Measurements from ENCODE around the gene PLXNA1.

The PLXNA1 gene

GRCh38 chr3:126982126-126982470 lies 817 bp upstream of the PLXNA1 start:
- 3% methylated on average over 11 of the region's 12 CpGs for WGBS (ENCODE audit: insufficient coverage)
- Histone ChIP-seq H3K4me1 (ENCODE audit: control extremely low read depth in 1 of 4, control insufficient read depth in 4 of 4, insufficient read depth in 4 of 4, low read length in 3 of 4) (peaks cover 0 to 24% (median 21%) of the 10 kb centered on the region in 4 experiments), H3K4me3 (ENCODE audit: control insufficient read depth in 1 of 7, extremely low read depth in 1 of 7, insufficient read depth in 4 of 7, low read depth in 2 of 7, low read length in 6 of 7) (peak overlapping the region in 2 of 7 experiments; percentile 30 to 40), H3K27me3 (replicated peaks in 2 of 5; ENCODE audit: control insufficient read depth in 4 of 5, insufficient read depth in 5 of 5, low read length in 4 of 5) (peaks cover 2 to 85% (median 26%) of the 10 kb centered on the region in 5 experiments), H3K27ac (ENCODE audit: insufficient read depth in 1 of 2, low read depth in 1 of 2, low read length in 2 of 2, poor library complexity in 1 of 2, severe bottlenecking in 2 of 2) (no peak overlapping the region), H3K9me3 (ENCODE audit: control extremely low read depth in 1 of 5, control insufficient read depth in 4 of 5, insufficient read depth in 2 of 5, low read depth in 1 of 5, low read length in 4 of 5) (peaks cover 0 to 11% (median 6%) of the 10 kb centered on the region in 5 experiments), H3K36me3 (ENCODE audit: control insufficient read depth in 4 of 4, insufficient read depth in 4 of 4, low read length in 3 of 4) (no peaks in the 10 kb centered on the region)
- CTCF ChIA-PET = interaction anchor here (1.2 to 2.0 kb wide), 4 partner anchors 8 to 230 kb away, joined by 4 to 5 read pairs (median 4); no protein-coding TSS in a partner anchor
- POLR2A ChIA-PET = no interaction called here
- DNase-seq = peak; percentile 67 to 90 (median 89)

- Histone ChIP-seq H3K27me3 (replicated peaks in 2 of 5; ENCODE audit: control insufficient read depth in 4 of 5, insufficient read depth in 5 of 5, low read length in 4 of 5) (peaks cover 2 to 77% (median 26%) of the 10 kb centered on the region in 5 experiments), H3K4me1 (ENCODE audit: control extremely low read depth in 1 of 4, control insufficient read depth in 4 of 4, insufficient read depth in 4 of 4, low read length in 3 of 4) (peaks cover 0 to 24% (median 21%) of the 10 kb centered on the region in 4 experiments), H3K9me3 (ENCODE audit: control extremely low read depth in 1 of 5, control insufficient read depth in 4 of 5, insufficient read depth in 2 of 5, low read depth in 1 of 5, low read length in 4 of 5) (peaks cover 0 to 11% (median 6%) of the 10 kb centered on the region in 5 experiments), H3K27ac (ENCODE audit: insufficient read depth in 1 of 2, low read depth in 1 of 2, low read length in 2 of 2, poor library complexity in 1 of 2, severe bottlenecking in 2 of 2) (no peak overlapping the region), H3K36me3 (ENCODE audit: control insufficient read depth in 4 of 4, insufficient read depth in 4 of 4, low read length in 3 of 4) (no peaks in the 10 kb centered on the region), H3K4me3 (ENCODE audit: control insufficient read depth in 1 of 7, extremely low read depth in 1 of 7, insufficient read depth in 4 of 7, low read depth in 2 of 7, low read length in 6 of 7) (peak overlapping the region in 4 of 7 experiments; percentile 32 to 57 (median 48))
- POLR2A ChIA-PET = no interaction called here
- WGBS (ENCODE audit: insufficient coverage) = under 1% methylated on average over 64 of the region's 70 CpGs
- CTCF ChIA-PET = interaction anchor here (2.0 kb wide), 1 partner anchor 231 kb away, joined by 4 read pairs; no protein-coding TSS in a partner anchor
- peak in 2 of 3 donors; percentile 34 to 38 for DNase-seq
Observed at GRCh38 chr3:126983276-126983652, 349 bp downstream of the PLXNA1 start.

- Histone ChIP-seq H3K27me3 (replicated peaks in 2 of 5; ENCODE audit: control insufficient read depth in 4 of 5, insufficient read depth in 5 of 5, low read length in 4 of 5) (peaks cover 2 to 72% (median 23%) of the 10 kb centered on the region in 5 experiments), H3K4me3 (ENCODE audit: control insufficient read depth in 1 of 7, extremely low read depth in 1 of 7, insufficient read depth in 4 of 7, low read depth in 2 of 7, low read length in 6 of 7) (peak overlapping the region in 6 of 7 experiments; percentile 17 to 57 (median 37)), H3K4me1 (ENCODE audit: control extremely low read depth in 1 of 4, control insufficient read depth in 4 of 4, insufficient read depth in 4 of 4, low read length in 3 of 4) (peaks cover 0 to 23% (median 21%) of the 10 kb centered on the region in 4 experiments), H3K36me3 (ENCODE audit: control insufficient read depth in 4 of 4, insufficient read depth in 4 of 4, low read length in 3 of 4) (no peaks in the 10 kb centered on the region), H3K27ac (ENCODE audit: insufficient read depth in 1 of 2, low read depth in 1 of 2, low read length in 2 of 2, poor library complexity in 1 of 2, severe bottlenecking in 2 of 2) (no peak overlapping the region), H3K9me3 (ENCODE audit: control extremely low read depth in 1 of 5, control insufficient read depth in 4 of 5, insufficient read depth in 2 of 5, low read depth in 1 of 5, low read length in 4 of 5) (peaks cover 0 to 11% (median 6%) of the 10 kb centered on the region in 5 experiments)
- POLR2A ChIA-PET = no interaction called here
- peak in 2 of 3 donors; percentile 29 to 32 for DNase-seq
- under 1% methylated on average over 53 of the region's 61 CpGs for WGBS (ENCODE audit: insufficient coverage)
- CTCF ChIA-PET = interaction anchor here (0.8 to 2.0 kb wide), 3 partner anchors 20 to 232 kb away, joined by 3 to 4 read pairs (median 4); no protein-coding TSS in a partner anchor
Observed at GRCh38 chr3:126983653-126984390, 907 bp downstream of the PLXNA1 start.

- Histone ChIP-seq H3K36me3 (ENCODE audit: control insufficient read depth in 4 of 4, insufficient read depth in 4 of 4, low read length in 3 of 4) (no peaks in the 10 kb centered on the region), H3K9me3 (ENCODE audit: control extremely low read depth in 1 of 5, control insufficient read depth in 4 of 5, insufficient read depth in 2 of 5, low read depth in 1 of 5, low read length in 4 of 5) (peaks cover 0 to 5% (median 3%) of the 10 kb centered on the region in 5 experiments), H3K27me3 (replicated peaks in 2 of 5; ENCODE audit: control insufficient read depth in 4 of 5, insufficient read depth in 5 of 5, low read length in 4 of 5) (peaks cover 0 to 64% (median 21%) of the 10 kb centered on the region in 5 experiments), H3K4me1 (ENCODE audit: control extremely low read depth in 1 of 4, control insufficient read depth in 4 of 4, insufficient read depth in 4 of 4, low read length in 3 of 4) (peaks cover 0 to 21% (median 20%) of the 10 kb centered on the region in 4 experiments), H3K4me3 (ENCODE audit: control insufficient read depth in 1 of 7, extremely low read depth in 1 of 7, insufficient read depth in 4 of 7, low read depth in 2 of 7, low read length in 6 of 7) (peak overlapping the region in 2 of 7 experiments; percentile 32 to 53), H3K27ac (ENCODE audit: insufficient read depth in 1 of 2, low read depth in 1 of 2, low read length in 2 of 2, poor library complexity in 1 of 2, severe bottlenecking in 2 of 2) (no peak overlapping the region)
- DNase-seq = no peak
- ChIA-PET CTCF (interaction anchor here (0.8 to 1.0 kb wide), 2 partner anchors 20 to 232 kb away, joined by 3 to 4 read pairs; no protein-coding TSS in a partner anchor), POLR2A (no interaction called here)
- 67% methylated on average over 21 of the region's 21 CpGs for WGBS (ENCODE audit: insufficient coverage)
Observed at GRCh38 chr3:126984391-126985131, 1.6 kb downstream of the PLXNA1 start.

- Histone ChIP-seq H3K36me3 (ENCODE audit: control insufficient read depth in 4 of 4, insufficient read depth in 4 of 4, low read length in 3 of 4) (no peaks in the 10 kb centered on the region), H3K9me3 (ENCODE audit: control extremely low read depth in 1 of 5, control insufficient read depth in 4 of 5, insufficient read depth in 2 of 5, low read depth in 1 of 5, low read length in 4 of 5) (peaks cover 0 to under 1% (median 0%) of the 10 kb centered on the region in 5 experiments), H3K27ac (ENCODE audit: insufficient read depth in 1 of 2, low read depth in 1 of 2, low read length in 2 of 2, poor library complexity in 1 of 2, severe bottlenecking in 2 of 2) (no peak overlapping the region), H3K27me3 (replicated peaks in 2 of 5; ENCODE audit: control insufficient read depth in 4 of 5, insufficient read depth in 5 of 5, low read length in 4 of 5) (peaks cover 0 to 56% (median 18%) of the 10 kb centered on the region in 5 experiments), H3K4me1 (ENCODE audit: control extremely low read depth in 1 of 4, control insufficient read depth in 4 of 4, insufficient read depth in 4 of 4, low read length in 3 of 4) (peaks cover 0 to 21% (median 20%) of the 10 kb centered on the region in 4 experiments), H3K4me3 (ENCODE audit: control insufficient read depth in 1 of 7, extremely low read depth in 1 of 7, insufficient read depth in 4 of 7, low read depth in 2 of 7, low read length in 6 of 7) (no peak overlapping the region)
- WGBS (ENCODE audit: insufficient coverage) = 93% methylated on average over 16 of the region's 17 CpGs
- ChIA-PET CTCF (interaction anchor here (1.0 kb wide), 1 partner anchor 233 kb away, joined by 4 read pairs; no protein-coding TSS in a partner anchor), POLR2A (interaction anchor here (0.7 kb wide), 1 partner anchor 1186 kb away, joined by 3 read pairs; no protein-coding TSS in a partner anchor)
- no peak for DNase-seq
Observed at GRCh38 chr3:126985132-126985985, 2.4 kb downstream of the PLXNA1 start.

- POLR2A ChIA-PET = interaction anchor here (0.7 kb wide), 1 partner anchor 1185 kb away, joined by 3 read pairs; no protein-coding TSS in a partner anchor
- CTCF ChIA-PET = no interaction called here
- Histone ChIP-seq H3K4me3 (ENCODE audit: control insufficient read depth in 1 of 7, extremely low read depth in 1 of 7, insufficient read depth in 4 of 7, low read depth in 2 of 7, low read length in 6 of 7) (no peak overlapping the region), H3K27me3 (replicated peaks in 2 of 5; ENCODE audit: control insufficient read depth in 4 of 5, insufficient read depth in 5 of 5, low read length in 4 of 5) (peaks cover 0 to 50% (median 18%) of the 10 kb centered on the region in 5 experiments), H3K4me1 (ENCODE audit: control extremely low read depth in 1 of 4, control insufficient read depth in 4 of 4, insufficient read depth in 4 of 4, low read length in 3 of 4) (peaks cover 0 to 21% (median 20%) of the 10 kb centered on the region in 4 experiments), H3K9me3 (ENCODE audit: control extremely low read depth in 1 of 5, control insufficient read depth in 4 of 5, insufficient read depth in 2 of 5, low read depth in 1 of 5, low read length in 4 of 5) (no peaks in the 10 kb centered on the region), H3K36me3 (ENCODE audit: control insufficient read depth in 4 of 4, insufficient read depth in 4 of 4, low read length in 3 of 4) (no peaks in the 10 kb centered on the region), H3K27ac (ENCODE audit: insufficient read depth in 1 of 2, low read depth in 1 of 2, low read length in 2 of 2, poor library complexity in 1 of 2, severe bottlenecking in 2 of 2) (no peak overlapping the region)
- peak in 2 of 3 donors; percentile 24 to 52 for DNase-seq
- 78% methylated on average over 7 of the region's 9 CpGs for WGBS (ENCODE audit: insufficient coverage)
Observed at GRCh38 chr3:126986001-126986400, 3.1 kb downstream of the PLXNA1 start.
